HG02981 (cell line): ENCODE measurements around the gene HNRNPLL.
"Not testable (repeated sequence)": the region's sequence is repeated elsewhere in the genome, so short reads cannot be mapped to it uniquely, and the experiment has no call there.

Experiments used
- ATAC-seq: cut with Tn5 transposase; IDR thresholded peaks from one replicate; pipeline ENCODE4 v1.9.1; 2021; ENCODE audit warnings: mild to moderate bottlenecking, moderate library complexity; ENCODE audit not compliant: unreplicated experiment

Gene HNRNPLL

DNA sequence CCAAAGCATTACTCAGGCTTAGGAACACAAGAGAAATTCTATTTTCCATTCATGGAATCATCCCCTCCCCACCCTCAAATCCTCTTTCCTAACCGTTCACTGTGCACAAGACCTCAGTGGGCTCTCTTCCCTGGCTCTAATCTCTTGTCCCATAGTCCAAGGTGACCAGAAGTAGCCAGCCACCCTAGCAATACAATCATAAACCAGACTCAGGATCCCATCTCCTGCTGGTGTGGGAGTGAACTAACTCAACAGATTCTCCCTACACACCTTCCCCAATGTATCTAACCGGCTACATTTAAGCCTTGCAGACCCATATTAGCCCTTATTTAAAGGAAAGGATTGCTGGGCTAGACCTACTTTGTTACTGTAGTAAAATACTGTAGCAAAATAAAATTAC is 45.5 kb downstream of the HNRNPLL start:
- no peak for ATAC-seq

DNA sequence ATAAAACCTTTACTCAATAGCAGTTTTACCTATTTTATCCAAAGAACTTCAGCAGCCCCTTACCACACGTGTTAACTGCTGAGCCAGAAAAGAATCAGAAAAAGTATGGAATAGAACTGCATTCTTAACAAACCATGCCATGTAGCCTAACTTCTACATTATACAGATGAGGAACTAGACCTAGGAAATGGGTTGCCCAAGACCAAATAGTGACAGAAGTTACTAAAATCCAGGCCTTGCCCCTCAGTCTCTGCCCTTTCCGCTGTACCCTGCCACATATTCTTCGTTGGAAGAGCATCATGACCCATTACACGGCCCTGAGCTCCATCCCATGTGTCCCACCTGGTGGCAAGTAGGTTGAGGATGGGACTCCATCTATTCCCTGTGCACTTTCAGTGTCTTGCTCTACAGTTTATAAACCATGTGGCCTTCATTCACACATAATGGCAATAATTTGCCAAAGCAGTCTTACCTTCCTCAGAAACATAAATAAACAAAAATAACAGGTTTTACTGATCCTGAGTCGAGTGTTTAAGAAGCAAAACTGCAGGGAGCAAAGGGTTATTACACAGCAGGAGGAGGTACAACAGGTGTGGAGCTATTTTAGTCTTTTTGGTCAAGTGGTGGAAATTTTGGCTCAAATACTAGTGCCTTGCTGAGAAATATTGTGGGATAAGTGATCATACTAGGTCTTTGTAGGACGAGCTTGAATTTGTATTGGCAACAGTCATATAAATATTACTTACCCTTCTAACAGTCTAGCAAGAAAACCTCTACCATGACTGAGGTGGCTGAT is 46.5 kb downstream of the HNRNPLL start:
- no peak for ATAC-seq

DNA sequence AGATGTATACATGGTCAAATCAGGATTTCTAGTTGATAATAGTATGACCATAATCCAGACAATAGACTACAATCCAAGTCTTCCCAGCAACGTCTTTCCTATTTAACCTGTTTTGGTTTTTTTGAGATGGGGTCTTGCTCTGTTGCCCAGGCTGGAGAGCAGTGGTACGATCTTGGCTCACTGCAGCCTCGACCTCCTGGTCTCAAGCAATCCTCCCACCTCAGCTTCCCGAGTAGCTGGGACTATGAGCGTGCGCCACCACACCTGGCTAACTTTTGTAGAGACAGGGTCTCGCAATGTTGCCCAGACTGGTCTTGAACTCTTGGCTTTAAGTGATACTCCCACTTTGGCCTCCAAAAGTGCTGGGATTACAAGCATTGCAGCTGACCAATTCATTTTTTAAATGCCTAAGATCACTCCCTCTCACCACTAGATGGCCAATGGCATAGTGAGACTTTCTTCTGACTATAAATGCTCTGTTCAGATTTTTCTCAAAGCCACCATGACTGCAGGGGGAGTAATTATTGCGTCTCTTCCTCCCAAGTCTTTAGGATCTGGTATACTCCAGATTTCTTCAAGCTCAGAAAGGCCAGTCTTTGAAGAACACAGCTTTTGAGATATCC is 47.6 kb downstream of the HNRNPLL start:
- ATAC-seq: no peak

DNA sequence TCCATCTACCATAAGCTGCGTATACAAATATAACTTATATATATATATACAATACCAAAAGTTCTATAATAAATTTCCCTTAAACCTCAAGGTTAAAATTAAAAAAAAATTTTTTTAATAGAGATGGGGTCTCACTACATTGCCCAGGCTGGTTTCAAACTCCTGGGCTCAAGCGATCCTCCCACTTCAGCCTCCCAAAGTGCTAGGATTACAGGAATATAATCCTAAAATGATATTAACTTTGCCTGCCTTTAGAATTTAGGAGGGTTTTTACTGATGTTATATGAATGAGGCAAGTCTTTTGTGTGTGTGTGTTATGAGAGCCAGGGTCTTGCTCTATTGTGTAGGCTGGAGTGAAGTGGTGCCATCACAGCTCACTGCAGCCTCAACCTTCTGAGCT is 49.2 kb downstream of the HNRNPLL start:
- ATAC-seq: no peak

DNA sequence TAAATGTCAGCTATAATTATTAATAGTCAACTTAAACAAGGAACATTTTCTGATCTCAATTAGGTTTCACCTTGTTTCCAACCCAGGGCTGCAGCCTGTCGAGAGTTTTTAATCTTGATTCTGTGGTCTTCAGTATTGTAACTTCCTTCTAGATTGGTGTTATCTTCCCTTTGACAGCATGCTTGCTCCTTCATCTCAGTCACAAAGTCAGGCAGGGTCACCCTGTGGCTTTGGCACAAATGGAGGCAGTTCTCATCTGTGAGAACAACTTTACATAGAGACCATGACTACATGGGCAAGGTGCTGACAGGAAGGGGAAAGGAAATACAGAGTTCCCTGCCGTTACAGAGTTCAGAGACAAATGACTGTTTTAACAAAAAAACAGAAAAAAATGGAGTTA is 50.5 kb downstream of the HNRNPLL start:
- ATAC-seq: no peak

DNA sequence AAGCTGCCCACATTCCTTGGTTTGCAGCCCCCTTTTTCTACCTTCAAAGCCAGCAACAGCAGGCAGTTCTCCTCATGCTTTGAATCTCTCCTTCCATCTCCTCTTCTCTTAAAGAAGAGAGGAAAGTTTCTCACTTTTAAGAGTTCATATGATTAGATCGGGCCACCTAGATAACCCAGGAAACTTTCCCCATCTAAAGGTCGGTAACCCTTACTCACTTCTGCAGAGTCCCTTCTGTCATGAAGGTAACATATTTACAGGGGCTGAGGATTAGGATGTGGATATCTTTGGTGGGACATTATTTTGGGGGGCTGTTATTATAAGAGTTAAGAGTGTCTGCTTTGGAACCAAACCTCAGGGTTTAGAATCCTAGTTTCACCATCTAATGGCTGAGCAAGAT is 51.0 kb downstream of the HNRNPLL start:
- ATAC-seq: no peak

DNA sequence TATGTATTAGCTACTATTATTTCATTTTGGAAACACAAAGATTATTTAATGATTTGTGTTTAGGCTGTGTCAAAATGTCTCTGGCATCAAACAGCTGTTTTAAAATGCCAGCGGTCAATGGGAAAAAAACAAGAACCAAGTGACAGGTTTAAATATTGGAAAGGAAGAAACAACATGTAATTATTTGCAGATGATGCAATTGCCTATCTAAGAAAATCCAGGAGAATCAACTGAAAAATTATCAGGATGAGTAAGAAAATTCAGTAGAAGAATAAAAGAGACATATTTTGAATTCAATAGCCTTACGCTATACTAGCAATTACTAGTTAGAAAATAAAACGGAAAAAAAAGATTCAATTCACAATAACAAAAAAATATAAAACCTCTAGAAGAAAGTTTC is 51.6 kb downstream of the HNRNPLL start:
- ATAC-seq: no peak

DNA sequence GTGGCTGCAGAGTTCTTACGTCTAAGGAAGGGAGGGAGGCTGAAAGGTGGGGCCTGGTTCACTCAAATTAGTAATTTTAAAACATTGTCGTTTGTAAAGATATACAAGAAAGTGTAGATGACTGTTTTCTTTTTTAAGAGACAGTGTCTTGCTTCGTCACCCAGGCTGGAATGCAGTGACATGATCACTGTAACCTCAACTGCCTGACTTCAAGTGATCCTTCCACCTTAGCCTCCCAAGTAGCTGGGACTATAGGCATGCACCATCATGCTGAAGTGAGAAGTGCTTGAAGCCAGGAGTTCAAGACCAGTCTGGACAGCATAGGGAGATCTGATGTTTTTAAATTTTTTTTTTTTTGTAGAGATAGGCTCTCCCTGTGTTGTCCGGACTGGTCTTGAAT is 52.9 kb downstream of the HNRNPLL start:
- ATAC-seq: no peak

DNA sequence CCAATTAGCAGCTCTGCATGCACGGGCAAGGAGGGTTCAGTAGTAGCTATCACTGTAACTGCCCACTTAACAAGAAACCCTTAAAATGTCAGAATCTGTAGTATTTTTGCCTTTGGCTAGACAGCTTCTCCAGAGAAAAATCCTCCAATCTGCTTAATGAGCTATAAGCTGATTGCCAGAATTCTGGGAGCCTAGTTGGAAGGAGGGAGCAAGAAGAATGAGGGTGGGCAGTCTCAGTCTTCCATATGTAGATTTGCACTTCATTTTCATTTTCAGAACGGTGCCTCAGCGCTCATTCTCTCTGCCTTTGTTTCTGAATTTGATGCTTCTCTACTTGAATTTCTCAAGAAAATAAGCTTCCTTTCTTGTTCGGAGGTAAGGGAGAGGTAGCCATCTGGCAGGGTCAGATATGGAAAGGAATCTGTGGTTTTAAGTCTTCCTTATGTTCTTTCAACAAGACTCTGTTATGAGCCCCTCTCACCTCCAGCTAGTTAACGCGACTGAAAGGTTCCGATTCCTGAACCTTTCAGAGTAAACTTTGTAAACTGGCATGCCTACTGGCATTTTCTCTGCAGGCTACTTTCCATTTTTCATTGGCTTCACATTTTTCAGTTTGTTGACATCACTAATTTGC is 53.5 kb downstream of the HNRNPLL start:
- no peak for ATAC-seq

DNA sequence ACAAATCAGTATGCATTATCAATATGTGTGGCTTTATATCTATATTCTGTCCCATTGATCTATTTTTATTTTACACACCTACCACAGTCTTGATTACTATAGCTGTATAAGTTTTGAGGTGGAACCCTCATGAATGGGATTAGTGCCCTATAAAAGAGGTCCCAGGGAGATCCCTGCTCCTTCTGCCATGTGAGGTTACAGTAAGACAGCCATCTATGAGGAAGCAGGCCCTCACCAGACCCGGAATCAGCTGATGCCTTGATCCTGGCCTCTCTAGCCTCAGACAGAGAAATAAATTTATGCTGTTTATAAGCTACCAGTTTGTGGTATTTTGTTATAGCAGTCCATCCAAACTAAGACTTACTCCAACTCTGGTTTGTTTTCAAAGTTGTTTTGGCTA is 54.9 kb downstream of the HNRNPLL start:
- ATAC-seq: no peak

DNA sequence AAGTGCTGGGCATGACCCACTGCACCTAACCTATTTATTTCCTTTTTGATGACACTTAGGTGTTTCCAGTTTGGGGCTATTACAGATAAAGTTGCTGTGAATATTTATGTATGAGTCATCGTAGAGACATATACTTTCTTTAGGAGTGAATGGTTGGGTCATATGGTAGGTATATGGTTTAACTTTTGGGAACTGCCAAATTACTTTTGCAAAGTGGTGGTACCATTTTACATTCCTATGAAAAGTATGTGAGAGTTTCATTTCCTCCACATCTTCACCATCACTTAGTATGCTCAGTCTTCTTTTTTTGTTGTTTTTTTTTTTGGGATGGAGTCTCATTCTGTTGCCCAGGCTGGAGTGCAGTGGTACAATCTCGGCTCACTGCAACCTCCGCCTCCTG is 56.1 kb downstream of the HNRNPLL start:
- no peak for ATAC-seq

DNA sequence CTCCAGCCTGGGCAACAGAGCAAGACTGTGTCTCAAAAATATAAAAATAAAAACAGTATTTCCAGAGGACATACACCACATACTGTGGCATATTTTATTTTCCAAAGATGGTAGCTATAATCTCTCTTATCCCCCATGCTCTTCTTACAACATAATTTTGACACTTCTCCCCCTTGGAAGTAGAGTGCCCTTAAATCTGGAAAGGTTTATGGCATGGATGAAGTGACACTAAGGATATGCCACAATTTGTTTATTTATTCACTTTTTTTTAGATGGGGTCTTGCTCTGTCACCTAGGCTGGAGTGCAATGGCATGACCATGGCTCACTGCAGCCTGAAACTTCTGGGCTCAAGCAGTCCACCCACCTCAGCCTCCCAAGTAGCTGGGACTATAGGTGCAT is 56.7 kb downstream of the HNRNPLL start:
- no peak for ATAC-seq

DNA sequence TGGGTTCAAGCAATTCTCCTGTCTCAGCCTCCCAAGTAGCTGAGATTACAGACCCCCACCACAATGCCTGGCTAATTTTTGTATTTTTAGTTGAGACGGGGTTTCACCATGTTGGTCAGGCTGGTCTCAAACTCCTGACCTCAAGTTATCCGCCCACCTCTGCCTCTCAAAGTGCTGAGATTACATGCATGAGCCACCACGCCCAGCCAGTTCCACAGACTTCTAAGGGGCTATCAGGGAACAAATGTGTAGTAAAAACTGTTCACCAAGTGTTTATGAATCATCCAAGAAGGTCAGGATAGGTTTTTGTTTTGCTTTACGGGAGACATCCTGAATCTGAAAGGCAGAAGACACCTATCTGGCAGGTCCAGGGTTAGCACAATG is 60.5 kb downstream of the HNRNPLL start:
- not testable (repeated sequence) for ATAC-seq

DNA sequence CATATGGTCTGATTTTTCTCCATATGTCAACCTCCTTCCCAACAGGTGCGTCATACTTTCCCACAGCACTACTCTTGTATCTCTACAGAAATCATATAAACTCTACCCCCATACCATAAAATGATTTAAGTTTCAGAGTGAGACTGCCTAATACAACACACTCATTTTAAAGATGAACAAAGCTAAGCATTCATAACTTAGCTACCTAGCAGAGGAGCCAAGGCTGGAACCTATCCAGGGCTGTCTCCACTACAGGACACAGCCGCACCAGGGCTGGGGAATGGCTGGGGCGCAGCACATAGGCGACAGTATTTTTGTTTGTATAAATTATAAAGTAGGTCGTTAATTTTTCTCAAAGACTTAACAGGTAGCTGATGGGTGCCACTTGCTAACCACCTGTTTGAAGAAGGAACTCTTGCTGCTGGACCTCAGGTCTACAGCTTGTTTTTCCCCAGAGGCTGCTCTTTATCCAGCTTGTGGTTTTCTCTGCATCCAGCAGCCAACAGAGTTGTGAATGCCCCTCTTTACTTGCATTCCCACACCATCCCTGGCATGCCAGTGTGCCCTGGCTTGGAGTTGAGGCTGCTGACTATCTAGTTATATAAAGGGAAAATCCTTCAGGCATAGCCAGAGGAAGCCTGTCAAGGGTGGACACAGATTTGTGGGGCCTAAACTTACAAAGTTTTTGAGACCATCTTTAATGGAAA is 62.0 kb downstream of the HNRNPLL start:
- ATAC-seq: no peak

DNA sequence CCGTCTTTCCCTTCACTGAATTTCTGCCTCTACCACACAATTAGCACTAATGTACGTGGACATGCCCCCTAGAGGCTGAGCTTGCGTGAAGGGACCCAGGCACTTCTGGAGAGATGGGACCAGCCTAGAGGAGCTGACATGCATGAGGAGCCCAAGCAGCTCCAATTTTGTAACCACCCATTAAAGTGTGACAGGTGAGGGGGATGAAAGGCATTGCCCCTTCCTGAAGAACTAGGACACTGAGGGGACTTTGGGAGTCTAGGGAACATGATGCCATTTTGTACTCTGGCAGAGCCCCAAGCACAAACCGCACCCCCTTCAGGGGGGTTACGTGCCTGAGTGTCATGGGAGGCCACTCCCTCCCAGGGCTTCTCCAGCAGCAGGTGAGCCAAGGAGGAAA is 63.6 kb downstream of the HNRNPLL start:
- no peak for ATAC-seq

DNA sequence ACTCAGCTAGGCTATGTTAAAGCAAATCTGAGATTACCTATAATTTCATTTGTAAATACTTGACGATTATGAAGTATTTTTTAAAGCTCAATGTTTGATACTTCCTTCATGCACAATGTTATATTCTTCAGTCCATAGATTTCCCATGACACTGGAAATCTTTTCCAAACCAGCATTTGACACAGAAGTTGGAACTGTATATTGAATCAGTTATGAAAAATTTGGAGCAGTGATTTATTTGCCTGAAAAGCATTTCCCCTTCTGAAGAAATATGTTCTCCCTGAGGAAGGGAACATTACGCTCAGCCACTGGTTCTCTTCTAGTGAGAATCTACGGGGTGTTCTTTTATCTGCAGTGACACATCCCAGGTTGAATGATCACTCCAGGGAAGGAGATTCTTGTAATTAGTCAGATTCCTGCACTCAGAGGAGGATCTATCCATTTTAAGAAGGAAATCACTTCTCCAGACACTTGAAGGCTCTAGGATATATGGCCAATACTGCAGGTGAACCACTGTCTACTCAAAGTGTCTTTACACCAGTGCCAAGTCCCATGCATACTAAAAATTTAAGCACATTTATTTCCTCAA is 64.7 kb downstream of the HNRNPLL start:
- ATAC-seq: no peak

DNA sequence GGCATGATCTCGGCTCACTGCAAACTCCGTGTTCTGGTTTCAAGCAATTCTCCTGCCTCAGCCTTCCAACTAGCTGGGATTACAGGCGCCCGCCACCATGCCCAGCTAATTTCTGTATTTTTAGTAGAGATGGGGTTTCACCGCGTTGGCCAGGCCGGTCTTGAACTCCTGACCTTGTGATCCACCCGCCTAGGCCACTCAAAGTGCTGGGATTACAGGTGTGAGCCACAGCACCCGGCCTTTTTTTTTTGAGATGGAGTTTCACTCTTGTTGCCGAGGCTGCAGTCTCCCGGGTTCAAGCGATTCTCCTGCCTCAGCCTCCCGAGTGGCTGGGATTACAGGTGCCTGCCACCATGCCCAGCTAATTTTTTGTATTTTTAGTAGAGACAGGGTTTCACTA is 65.4 kb downstream of the HNRNPLL start:
- ATAC-seq: not testable (repeated sequence)

DNA sequence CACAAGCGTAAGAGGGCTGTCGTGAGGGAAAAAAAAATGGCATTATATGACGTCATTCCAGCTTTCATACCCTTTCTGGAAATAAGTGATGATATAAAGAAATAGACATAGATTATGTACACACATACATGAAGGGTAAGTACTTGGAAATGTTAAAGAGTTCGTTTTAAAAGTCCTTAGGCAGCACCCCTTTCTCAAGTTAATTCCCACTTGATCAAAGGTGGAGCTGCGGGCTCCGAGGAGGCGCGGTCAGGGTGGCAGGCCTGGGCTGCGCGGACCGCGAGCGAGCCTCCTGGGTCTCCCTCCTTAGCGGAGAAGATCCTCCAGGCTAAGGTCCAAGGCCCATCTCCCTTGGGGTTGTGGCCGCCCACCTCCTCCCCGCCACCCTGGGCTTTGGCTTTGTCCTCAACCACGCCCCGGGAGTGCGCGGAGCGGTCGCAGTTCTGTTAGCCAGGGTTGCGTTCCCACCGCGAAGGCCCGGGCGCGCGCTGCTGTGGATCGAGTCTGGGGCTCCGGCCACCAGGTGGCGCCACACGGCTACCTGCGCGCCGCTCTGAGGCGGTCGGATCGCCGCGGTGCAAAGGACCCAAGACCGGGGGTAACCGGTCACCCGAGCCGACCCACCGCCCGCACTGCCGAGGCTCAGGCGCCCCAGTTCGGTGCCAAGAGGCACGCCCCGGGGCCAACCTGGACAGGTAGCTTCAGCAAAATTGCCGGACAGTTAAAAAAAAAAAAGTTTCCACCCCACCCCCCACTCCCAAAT is 66.8 kb downstream of the HNRNPLL start:
- ATAC-seq: peak; percentile 41

DNA sequence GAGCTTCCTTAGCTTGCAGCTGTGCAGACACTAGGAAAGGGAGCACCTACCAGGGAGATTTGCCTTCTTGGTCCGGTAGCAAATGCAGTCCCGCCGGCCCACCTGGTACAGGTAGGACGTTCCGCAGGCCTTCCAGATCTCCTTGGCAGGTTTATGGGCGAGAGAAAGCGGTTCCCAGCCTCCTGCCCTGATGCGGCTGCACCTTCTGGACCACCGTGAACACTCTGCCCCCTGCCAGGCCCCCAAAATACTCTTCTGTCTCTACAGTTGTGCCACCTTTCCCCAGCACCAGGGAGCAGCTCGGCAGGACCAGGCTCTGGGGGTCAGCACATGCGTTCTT is 67.4 kb downstream of the HNRNPLL start:
- ATAC-seq: no peak

DNA sequence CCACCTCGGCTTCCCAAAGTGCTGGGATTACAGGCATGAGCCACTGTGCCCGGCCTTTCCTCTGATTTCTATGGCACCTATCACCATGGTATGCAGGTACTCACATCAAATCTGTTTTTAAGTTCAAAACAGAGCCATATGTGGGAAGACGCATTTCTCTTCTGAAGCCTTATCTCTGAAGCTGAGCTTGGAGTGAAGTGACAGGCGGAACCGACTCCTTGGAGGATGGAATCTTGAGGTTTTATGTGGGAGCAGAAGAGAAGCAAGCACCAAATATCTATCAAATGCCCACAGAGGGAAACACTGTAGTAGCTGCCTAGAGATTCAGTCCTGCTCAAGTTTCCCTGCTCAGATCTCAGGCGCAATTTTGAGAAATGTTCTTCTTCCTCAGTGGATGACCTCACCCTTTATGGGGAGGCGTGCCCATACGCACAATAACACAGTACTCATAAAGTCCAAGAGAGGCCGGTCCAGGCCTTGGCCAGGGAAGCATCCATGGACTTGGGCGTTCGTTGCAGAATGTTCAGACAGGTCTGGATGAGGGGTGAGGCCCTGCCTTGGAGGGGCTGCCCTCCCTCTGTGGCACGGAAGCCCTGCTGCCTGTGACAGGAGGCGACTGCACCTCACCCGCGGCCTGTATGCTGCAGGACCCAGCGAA is 67.9 kb downstream of the HNRNPLL start:
- no peak for ATAC-seq
